GM12892 (cell line): ENCODE measurements around the gene KDM2B.

Experiments used
- POLR2A ChIP-seq: IDR thresholded peaks from 2 replicates; pipeline ENCODE4 v1.6.1; 2011; ENCODE audit warnings: low read depth, low read length, control low read depth
- POLR2AphosphoS5 ChIP-seq: IDR thresholded peaks from 2 replicates; pipeline ENCODE4 v1.6.1; 2011; ENCODE audit warnings: low read depth, low read length, control low read depth
- TAF1 ChIP-seq: IDR thresholded peaks from 2 replicates; pipeline ENCODE4 v1.6.1; 2011; ENCODE audit warnings: low read depth, mild to moderate bottlenecking, control low read depth, low read length, borderline replicate concordance

DNA sequence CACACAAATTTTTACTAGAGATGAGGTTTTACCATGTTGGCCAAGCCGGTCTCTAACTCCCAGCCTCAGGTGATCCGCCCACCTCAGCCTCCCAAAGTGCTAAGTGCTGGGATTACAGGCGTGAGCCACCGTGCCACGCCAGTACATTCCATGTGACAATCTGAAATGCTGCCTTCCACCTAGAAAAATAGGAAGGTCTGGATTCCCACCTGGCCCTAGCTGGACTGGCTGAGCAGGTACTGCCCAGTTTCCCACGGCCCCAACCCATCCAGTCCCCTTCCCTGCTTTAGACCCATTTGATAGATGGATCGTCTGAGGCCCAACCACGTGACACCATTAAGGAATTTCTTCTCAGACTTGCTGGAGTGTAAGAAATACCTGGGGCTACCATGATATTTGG, 55.4 kb downstream of the KDM2B start:
- no peak for TF ChIP-seq POLR2AphosphoS5
- TF ChIP-seq POLR2A = no peak
- no peak for TF ChIP-seq TAF1
